CD4-positive, alpha-beta T cell (primary cell): ENCODE results near the gene PUS7L. TPM values are rescaled to one million over a fixed set of nuclear protein-coding genes. Genes with fewer than 3 reads are reported as not detected.
"Not testable (repeated sequence)": the region's sequence is repeated elsewhere in the genome, so short reads cannot be mapped to it uniquely, and the experiment has no call there.

Source experiments
- ATAC-seq: fragments of 200-7000 bp; cut with Tn5 transposase; one replicate; pipeline ENCODE4 v1.10.0; 2022; ENCODE audit warnings: mild to moderate bottlenecking; ENCODE audit not compliant: poor library complexity
- CTCF ChIA-PET: fragments of 350-600 bp; sonication (Branson Sonifier 250); formaldehyde crosslinking; loops from one replicate; lab custom pipeline; 2021; ENCODE audit warnings: antibody characterized with exemption, inconsistent platforms; lab: Charles Lee
- POLR2A ChIA-PET: fragments of 350-600 bp; sonication (Branson Sonifier 250); formaldehyde crosslinking; loops from one replicate; lab custom pipeline; 2021; ENCODE audit warnings: antibody characterized with exemption, inconsistent platforms; lab: Charles Lee
- DNase-seq, 14 experiments: peaks; one replicate each; pipeline ENCODE4 v3.0.0-alpha.2; 2013 to 2020; ENCODE audit warnings: mixed read lengths in 2 of 14
- H3K27ac ChIP-seq, 2 donors: one replicate each; pipeline versions ENCODE4 v1.5.1 to v1.7.0; 2013; ENCODE audit warnings: low read length in 2 of 2, low read depth in 1 of 2, mild to moderate bottlenecking in 1 of 2
- H3K27me3 ChIP-seq, 2 experiments: 1 replicate in 1 of 2; 2 replicates in 1 of 2; pipeline versions ENCODE4 v1.6.1 to v1.7.0; 2013; ENCODE audit warnings: low read length in 2 of 2, control low read depth in 1 of 2, mild to moderate bottlenecking in 1 of 2, moderate library complexity in 1 of 2; ENCODE audit not compliant: insufficient read depth in 2 of 2, control insufficient read depth in 1 of 2
- H3K36me3 ChIP-seq: one replicate; pipeline ENCODE4 v1.6.1; 2013; ENCODE audit warnings: low read length, control low read depth; ENCODE audit not compliant: insufficient read depth
- H3K4me1 ChIP-seq: one replicate; pipeline ENCODE4 v1.6.1; 2013; ENCODE audit warnings: low read length, control low read depth; ENCODE audit not compliant: insufficient read depth
- H3K4me3 ChIP-seq: one replicate; pipeline ENCODE4 v1.5.1; 2013; ENCODE audit warnings: mild to moderate bottlenecking, low read length, moderate library complexity
- H3K9me3 ChIP-seq, 2 experiments: 1 replicate in 1 of 2; 2 replicates in 1 of 2; pipeline versions ENCODE4 v1.6.1 to v1.7.0; 2013; ENCODE audit warnings: low read length in 2 of 2, mild to moderate bottlenecking in 2 of 2, control low read depth in 1 of 2, moderate library complexity in 1 of 2; ENCODE audit not compliant: control insufficient read depth in 1 of 2, insufficient read depth in 1 of 2
- H3K27ac Mint-ChIP-seq: one replicate; pipeline ENCODE4 v1.8.0; 2020; ENCODE audit warnings: mixed read lengths
- H3K27me3 Mint-ChIP-seq: one replicate; pipeline ENCODE4 v1.8.0; 2021; ENCODE audit warnings: mixed read lengths
- H3K36me3 Mint-ChIP-seq: one replicate; pipeline ENCODE4 v1.8.0; 2021; ENCODE audit warnings: low read depth, mixed read lengths
- H3K4me1 Mint-ChIP-seq: one replicate; pipeline ENCODE4 v1.8.0; 2021; ENCODE audit warnings: low read depth, mixed read lengths
- H3K4me3 Mint-ChIP-seq: one replicate; pipeline ENCODE4 v1.8.0; 2020; ENCODE audit warnings: mild to moderate bottlenecking, mixed read lengths
- H3K9me3 Mint-ChIP-seq: one replicate; pipeline ENCODE4 v1.8.0; 2020; ENCODE audit warnings: mixed read lengths
- intact Hi-C, 2 experiments: fragments of 100-400 bp; cut with DNase I in 1 of 2; cut with micrococcal nuclease in 1 of 2; formaldehyde crosslinking; loops; one replicate each; pipeline versions ENCODE4 v1.15.1 to v1.9.0; 2023 to 2025; cut with DNase I, micrococcal nuclease
- total RNA-seq, 174 experiments: library from RNA in 2 of 174; stranded (reverse) in 2 of 174; gene quantifications; one replicate each; pipeline ENCODE4 v1.2.3 and lab custom pipeline; 2021 to 2026
- TF ChIP-seq, protein P1 (sequence below): fragments of 200-600 bp; IDR thresholded peaks from one replicate; pipeline ENCODE4 v1.8.0; 2022; ENCODE audit warnings: antibody characterized with exemption, mild to moderate bottlenecking

The PUS7L gene
- total RNA-seq, 2 experiments from 2014 or later: 10.9 to 15.3 TPM

- Histone ChIP-seq H3K9me3 (no peaks in the 10 kb centered on the region), H3K36me3 (no peaks in the 10 kb centered on the region), H3K27me3 (peaks cover 0 to 5% of the 10 kb centered on the region in 2 experiments), H3K4me3 (no peak overlapping the region), H3K27ac (no peak overlapping the region), H3K4me1 (peaks cover 2% of the 10 kb centered on the region)
- Mint-ChIP-seq H3K27me3 (no peaks in the 10 kb centered on the region), H3K9me3 (no peaks in the 10 kb centered on the region), H3K4me3 (no peak overlapping the region), H3K27ac (no peak overlapping the region), H3K4me1 (peaks cover 2% of the 10 kb centered on the region), H3K36me3 (no peaks in the 10 kb centered on the region)
- intact Hi-C loops: no loop called here
- DNase-seq: no peak
- ChIA-PET CTCF (no interaction called here), POLR2A (no interaction called here)
- TF ChIP-seq, protein P1, sequence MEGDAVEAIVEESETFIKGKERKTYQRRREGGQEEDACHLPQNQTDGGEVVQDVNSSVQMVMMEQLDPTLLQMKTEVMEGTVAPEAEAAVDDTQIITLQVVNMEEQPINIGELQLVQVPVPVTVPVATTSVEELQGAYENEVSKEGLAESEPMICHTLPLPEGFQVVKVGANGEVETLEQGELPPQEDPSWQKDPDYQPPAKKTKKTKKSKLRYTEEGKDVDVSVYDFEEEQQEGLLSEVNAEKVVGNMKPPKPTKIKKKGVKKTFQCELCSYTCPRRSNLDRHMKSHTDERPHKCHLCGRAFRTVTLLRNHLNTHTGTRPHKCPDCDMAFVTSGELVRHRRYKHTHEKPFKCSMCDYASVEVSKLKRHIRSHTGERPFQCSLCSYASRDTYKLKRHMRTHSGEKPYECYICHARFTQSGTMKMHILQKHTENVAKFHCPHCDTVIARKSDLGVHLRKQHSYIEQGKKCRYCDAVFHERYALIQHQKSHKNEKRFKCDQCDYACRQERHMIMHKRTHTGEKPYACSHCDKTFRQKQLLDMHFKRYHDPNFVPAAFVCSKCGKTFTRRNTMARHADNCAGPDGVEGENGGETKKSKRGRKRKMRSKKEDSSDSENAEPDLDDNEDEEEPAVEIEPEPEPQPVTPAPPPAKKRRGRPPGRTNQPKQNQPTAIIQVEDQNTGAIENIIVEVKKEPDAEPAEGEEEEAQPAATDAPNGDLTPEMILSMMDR: no peak
- ATAC-seq: no peak
These were observed 62.4 kb downstream of the PUS7L start for GRCh38 chr12:43696154-43696553.

DNA sequence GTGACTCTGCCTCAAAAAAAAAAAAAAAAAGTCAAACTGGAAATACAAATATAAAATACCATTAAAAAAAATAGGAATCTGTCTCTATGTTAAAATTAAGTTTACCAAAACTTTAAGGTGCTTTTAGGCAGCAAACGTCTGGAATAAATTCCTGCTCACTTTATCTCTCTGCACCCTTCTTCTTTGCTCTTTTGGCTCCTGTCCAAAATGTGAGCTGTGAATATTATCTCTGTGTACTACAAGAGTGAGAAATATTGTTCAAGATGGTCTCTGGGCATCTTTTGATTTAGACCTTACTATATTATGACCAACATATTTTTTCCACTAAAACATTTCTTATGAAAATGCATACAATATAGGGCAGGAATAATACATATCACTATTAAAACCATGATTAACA is 63.7 kb downstream of the PUS7L start:
- ChIA-PET POLR2A (no interaction called here), CTCF (interaction anchor here (0.6 to 0.7 kb wide), 2 partner anchors 283 to 514 kb away, joined by 4 read pairs; no protein-coding TSS in a partner anchor)

DNA sequence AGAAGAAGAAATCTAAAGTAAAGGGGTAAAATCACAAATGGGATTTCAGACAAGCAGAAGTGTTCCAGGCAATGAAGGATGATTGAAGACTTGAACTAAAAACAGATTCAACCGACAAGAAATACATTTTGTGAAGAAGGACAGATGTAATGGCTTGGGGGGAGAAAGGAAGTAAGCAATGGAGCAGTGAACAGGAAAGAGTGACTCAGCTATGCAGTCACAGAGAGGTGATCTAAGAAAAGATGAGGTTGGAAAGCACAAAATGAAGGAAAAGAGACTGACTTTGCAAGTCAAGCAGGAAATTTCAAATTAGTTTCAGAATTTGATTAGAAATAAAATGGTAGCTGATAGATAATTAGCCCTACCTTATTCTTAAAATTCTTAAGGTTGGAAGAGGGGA is 66.5 kb downstream of the PUS7L start:
- Mint-ChIP-seq H3K36me3 (no peaks in the 10 kb centered on the region), H3K9me3 (no peaks in the 10 kb centered on the region), H3K4me3 (no peak overlapping the region), H3K4me1 (no peaks in the 10 kb centered on the region), H3K27me3 (peaks cover 7% of the 10 kb centered on the region), H3K27ac (no peak overlapping the region)
- Histone ChIP-seq H3K9me3 (no peaks in the 10 kb centered on the region), H3K4me1 (no peaks in the 10 kb centered on the region), H3K27ac (no peak overlapping the region), H3K4me3 (no peak overlapping the region), H3K36me3 (no peaks in the 10 kb centered on the region), H3K27me3 (peaks cover 0 to 3% of the 10 kb centered on the region in 2 experiments)
- DNase-seq (no peak), ATAC-seq (no peak)
- CTCF ChIA-PET: no interaction called here
- POLR2A ChIA-PET: no interaction called here
- TF ChIP-seq, protein P1: no peak
- intact Hi-C loops: no loop called here

More for the DNA sequence above, 63.7 kb downstream of the PUS7L start:
- no peaks in the 10 kb centered on the region for H3K9me3 ChIP-seq
- H3K4me3 ChIP-seq: no peak overlapping the region
- intact Hi-C loops: no loop called here
- H3K36me3 ChIP-seq: no peaks in the 10 kb centered on the region
- Mint-ChIP-seq H3K36me3 (no peaks in the 10 kb centered on the region), H3K4me1 (no peaks in the 10 kb centered on the region), H3K27me3 (no peaks in the 10 kb centered on the region), H3K9me3 (no peaks in the 10 kb centered on the region), H3K4me3 (no peak overlapping the region), H3K27ac (no peak overlapping the region)
- no peak overlapping the region for H3K27ac ChIP-seq
- no peak for DNase-seq
- no peaks in the 10 kb centered on the region for H3K4me1 ChIP-seq
- ATAC-seq: no peak
- peaks cover 0 to 5% of the 10 kb centered on the region in 2 experiments for H3K27me3 ChIP-seq
- TF ChIP-seq, protein P1: no peak

DNA sequence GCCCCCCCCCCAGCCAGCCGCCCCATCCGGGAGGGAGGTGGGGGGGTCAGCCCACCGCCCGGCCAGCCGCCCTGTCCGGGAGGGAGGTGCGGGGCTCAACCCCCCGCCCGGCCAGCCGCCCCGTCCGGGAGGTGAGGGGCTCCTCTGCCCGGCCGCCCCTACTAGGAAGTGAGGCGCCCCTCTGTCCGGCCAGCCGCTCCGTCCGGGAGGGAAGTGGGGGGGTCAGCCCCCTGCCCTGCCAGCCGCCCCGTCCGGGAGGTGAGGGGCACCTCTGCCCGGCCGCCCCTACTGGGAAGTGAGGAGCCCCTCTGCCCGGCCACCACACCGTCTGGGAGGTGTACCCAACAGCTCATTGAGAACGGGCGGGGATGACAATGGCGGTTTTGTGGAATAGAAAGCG is 73.1 kb downstream of the PUS7L start:
- ATAC-seq, H3K27ac Mint-ChIP-seq, H3K9me3 Mint-ChIP-seq, intact Hi-C loops, H3K27ac ChIP-seq, H3K9me3 ChIP-seq, H3K4me1 Mint-ChIP-seq, H3K4me3 ChIP-seq, H3K36me3 ChIP-seq, DNase-seq, POLR2A ChIA-PET, H3K4me1 ChIP-seq, H3K4me3 Mint-ChIP-seq, H3K27me3 ChIP-seq, CTCF ChIA-PET, H3K36me3 Mint-ChIP-seq: not testable (repeated sequence)
- peaks cover 22% of the 10 kb centered on the region for H3K27me3 Mint-ChIP-seq
